ENCODE measurements around the gene PRXL2B.

The PRXL2B gene

GRCh38 chr1:2585318-2586092 is 1.1 kb upstream of the PRXL2B start:
- no peak overlapping the region for H2AK5ac ChIP-seq (ENCODE audit: low read length, severe bottlenecking)
- H3K23ac ChIP-seq (ENCODE audit: low read length in 2 of 2): peak overlapping the region in 1 of 2 experiments; percentile 70
- peaks cover 16% of the 10 kb centered on the region for H3K79me1 ChIP-seq (replicated peaks; ENCODE audit: low read length, poor library complexity, severe bottlenecking)
- no peaks in the 10 kb centered on the region for H3K9me3 ChIP-seq (ENCODE audit: control insufficient read depth, low read length)
- H4K8ac ChIP-seq (ENCODE audit: low read length): peak overlapping the region; percentile 96
- 3% methylated on average over 26 of the region's 28 CpGs for WGBS
- peak; percentile 61 for DNase-seq
- peak overlapping the region; percentile 34 for H2AFZ ChIP-seq (ENCODE audit: low read depth, low read length)
- H2BK120ac ChIP-seq (ENCODE audit: low read depth, low read length): peak overlapping the region; percentile 92
- H3K4me2 ChIP-seq (ENCODE audit: low read length, poor library complexity, severe bottlenecking): peak overlapping the region; percentile 94
- peak overlapping the region; percentile 90 for H3K9ac ChIP-seq (ENCODE audit: low read length)
- H2BK5ac ChIP-seq (ENCODE audit: low read depth, low read length, poor library complexity, severe bottlenecking): no peak overlapping the region
- H3K4me1 ChIP-seq (ENCODE audit: control insufficient read depth, insufficient read depth, low read depth, low read length): peaks cover 21% of the 10 kb centered on the region
- H3K4me3 ChIP-seq (ENCODE audit: insufficient read depth in 1 of 2, low read depth in 1 of 2, low read length in 2 of 2): peak overlapping the region; percentile 88 to 93
- no peak overlapping the region for H2BK15ac ChIP-seq (ENCODE audit: low read depth, poor library complexity, severe bottlenecking)
- peak overlapping the region in 1 of 2 experiments; percentile 35 for H3K14ac ChIP-seq (ENCODE audit: low read length in 2 of 2)
- peak overlapping the region; percentile 79 to 87 for H3K18ac ChIP-seq (ENCODE audit: low read depth in 1 of 2, low read length in 2 of 2)
- H4K91ac ChIP-seq (ENCODE audit: low read length): peak overlapping the region; percentile 93
- no peak overlapping the region for H2BK12ac ChIP-seq (ENCODE audit: low read length in 2 of 2)
- peaks cover 3 to 23% of the 10 kb centered on the region in 2 experiments for H3K36me3 ChIP-seq (ENCODE audit: control insufficient read depth in 1 of 2, insufficient read depth in 2 of 2, low read depth in 1 of 2, low read length in 2 of 2)
- H3K4ac ChIP-seq (ENCODE audit: low read depth in 1 of 2, low read length in 2 of 2): peak overlapping the region; percentile 75 to 89
- peak overlapping the region; percentile 36 for H3K27ac ChIP-seq (ENCODE audit: low read length, poor library complexity, severe bottlenecking)
- peaks cover 0 to 2% of the 10 kb centered on the region in 2 experiments for H3K27me3 ChIP-seq (ENCODE audit: control insufficient read depth in 1 of 2, insufficient read depth in 1 of 2, low read length in 2 of 2)

- H2AK5ac ChIP-seq (ENCODE audit: low read length, severe bottlenecking): no peak overlapping the region
- H3K9ac ChIP-seq (ENCODE audit: low read length): peak overlapping the region; percentile 81
- H3K4me1 ChIP-seq (ENCODE audit: control insufficient read depth, insufficient read depth, low read depth, low read length): peaks cover 21% of the 10 kb centered on the region
- DNase-seq: no peak
- 18% methylated on average over 45 of the region's 52 CpGs for WGBS
- no peaks in the 10 kb centered on the region for H3K9me3 ChIP-seq (ENCODE audit: control insufficient read depth, low read length)
- H2BK12ac ChIP-seq (ENCODE audit: low read length in 2 of 2): no peak overlapping the region
- H3K27ac ChIP-seq (ENCODE audit: low read length, poor library complexity, severe bottlenecking): no peak overlapping the region
- H4K91ac ChIP-seq (ENCODE audit: low read length): peak overlapping the region; percentile 67
- H3K4me2 ChIP-seq (ENCODE audit: low read length, poor library complexity, severe bottlenecking): peak overlapping the region; percentile 91
- H3K27me3 ChIP-seq (ENCODE audit: control insufficient read depth in 1 of 2, insufficient read depth in 1 of 2, low read length in 2 of 2): peaks cover 0 to 2% of the 10 kb centered on the region in 2 experiments
- peaks cover 3 to 27% of the 10 kb centered on the region in 2 experiments for H3K36me3 ChIP-seq (ENCODE audit: control insufficient read depth in 1 of 2, insufficient read depth in 2 of 2, low read depth in 1 of 2, low read length in 2 of 2)
- peak overlapping the region; percentile 77 to 78 for H3K18ac ChIP-seq (ENCODE audit: low read depth in 1 of 2, low read length in 2 of 2)
- peak overlapping the region; percentile 83 to 88 for H3K4me3 ChIP-seq (ENCODE audit: insufficient read depth in 1 of 2, low read depth in 1 of 2, low read length in 2 of 2)
- H2BK5ac ChIP-seq (ENCODE audit: low read depth, low read length, poor library complexity, severe bottlenecking): no peak overlapping the region
- H3K23ac ChIP-seq (ENCODE audit: low read length in 2 of 2): peak overlapping the region in 1 of 2 experiments; percentile 75
- H2BK120ac ChIP-seq (ENCODE audit: low read depth, low read length): peak overlapping the region; percentile 34
- H3K14ac ChIP-seq (ENCODE audit: low read length in 2 of 2): peak overlapping the region in 1 of 2 experiments; percentile 78
- H2BK15ac ChIP-seq (ENCODE audit: low read depth, poor library complexity, severe bottlenecking): peak overlapping the region; percentile 73
- peak overlapping the region in 1 of 2 experiments; percentile 76 for H3K4ac ChIP-seq (ENCODE audit: low read depth in 1 of 2, low read length in 2 of 2)
- peak overlapping the region; percentile 78 for H4K8ac ChIP-seq (ENCODE audit: low read length)
- H2AFZ ChIP-seq (ENCODE audit: low read depth, low read length): peak overlapping the region; percentile 94
- peaks cover 16% of the 10 kb centered on the region for H3K79me1 ChIP-seq (replicated peaks; ENCODE audit: low read length, poor library complexity, severe bottlenecking)
These were observed 688 bp downstream of the PRXL2B start for GRCh38 chr1:2587071-2587859.

GRCh38 chr1:2587860-2588571 is 1.4 kb downstream of the PRXL2B start:
- 95% methylated on average over 19 of the region's 19 CpGs for WGBS
- Histone ChIP-seq H3K14ac (ENCODE audit: low read length in 2 of 2) (no peak overlapping the region), H3K4me1 (ENCODE audit: control insufficient read depth, insufficient read depth, low read depth, low read length) (peaks cover 21% of the 10 kb centered on the region), H2AFZ (ENCODE audit: low read depth, low read length) (no peak overlapping the region), H2AK5ac (ENCODE audit: low read length, severe bottlenecking) (no peak overlapping the region), H3K4ac (ENCODE audit: low read depth in 1 of 2, low read length in 2 of 2) (no peak overlapping the region), H3K23ac (ENCODE audit: low read length in 2 of 2) (no peak overlapping the region), H2BK5ac (ENCODE audit: low read depth, low read length, poor library complexity, severe bottlenecking) (no peak overlapping the region), H2BK120ac (ENCODE audit: low read depth, low read length) (peak overlapping the region; percentile 1), H4K91ac (ENCODE audit: low read length) (no peak overlapping the region), H3K36me3 (ENCODE audit: control insufficient read depth in 1 of 2, insufficient read depth in 2 of 2, low read depth in 1 of 2, low read length in 2 of 2) (peaks cover 3 to 27% of the 10 kb centered on the region in 2 experiments), H3K18ac (ENCODE audit: low read depth in 1 of 2, low read length in 2 of 2) (no peak overlapping the region), H3K27me3 (ENCODE audit: control insufficient read depth in 1 of 2, insufficient read depth in 1 of 2, low read length in 2 of 2) (peaks cover 0 to 3% of the 10 kb centered on the region in 2 experiments), H3K4me3 (ENCODE audit: insufficient read depth in 1 of 2, low read depth in 1 of 2, low read length in 2 of 2) (peak overlapping the region; percentile 83 to 88), H3K4me2 (ENCODE audit: low read length, poor library complexity, severe bottlenecking) (peak overlapping the region; percentile 91), H3K27ac (ENCODE audit: low read length, poor library complexity, severe bottlenecking) (no peak overlapping the region), H3K9me3 (ENCODE audit: control insufficient read depth, low read length) (no peaks in the 10 kb centered on the region), H2BK15ac (ENCODE audit: low read depth, poor library complexity, severe bottlenecking) (no peak overlapping the region), H3K9ac (ENCODE audit: low read length) (peak overlapping the region; percentile 81), H3K79me1 (replicated peaks; ENCODE audit: low read length, poor library complexity, severe bottlenecking) (peaks cover 16% of the 10 kb centered on the region), H4K8ac (ENCODE audit: low read length) (no peak overlapping the region), H2BK12ac (ENCODE audit: low read length in 2 of 2) (no peak overlapping the region)
- no peak for DNase-seq

Measured in mesenchymal stem cell (in vitro differentiated cells and primary cell).